RWPE1 (cell line): Measurements from ENCODE around the gene NKX1-1.

Experiments used
- CTCF ChIA-PET: fragments of 350-600 bp; sonication (Branson Sonifier 250); formaldehyde crosslinking; extraction: SDS; loops from one replicate; lab custom pipeline; 2021; lab: Yijun Ruan, JAX
- POLR2A ChIA-PET: fragments of 400-600 bp; formaldehyde crosslinking; extraction: SDS; loops from one replicate; lab custom pipeline; 2020; ENCODE audit warnings: antibody characterized with exemption; ENCODE audit not compliant: low non-redundant PET; lab: Yijun Ruan, JAX
- DNase-seq: peaks from one replicate; pipeline ENCODE4 v3.0.0; 2012; ENCODE audit warnings: low spot score
- H3K27ac ChIP-seq: fragments of 450-650 bp; 2 replicates; pipeline ENCODE4 v1.5.1; 2017
- CTCF ChIP-seq: fragments of 450-650 bp; conservative IDR thresholded peaks from 2 replicates; pipeline ENCODE4 v1.5.1; 2017; ENCODE audit warnings: low read depth, mild to moderate bottlenecking

Gene NKX1-1

GRCh38 chr4:1427010-1427409, 20.8 kb upstream of the NKX1-1 start:
- H3K27ac ChIP-seq = no peak overlapping the region
- CTCF ChIA-PET = no interaction called here
- DNase-seq = no peak
- POLR2A ChIA-PET = no interaction called here
- TF ChIP-seq CTCF = no peak

GRCh38 chr4:1421657-1422056, 15.4 kb upstream of the NKX1-1 start:
- no peak for TF ChIP-seq CTCF
- POLR2A ChIA-PET = no interaction called here
- H3K27ac ChIP-seq = no peak overlapping the region
- no peak for DNase-seq
- CTCF ChIA-PET = no interaction called here

- TF ChIP-seq CTCF = no peak
- CTCF ChIA-PET = no interaction called here
- POLR2A ChIA-PET = no interaction called here
- no peak for DNase-seq
- no peak overlapping the region for H3K27ac ChIP-seq
Measured at GRCh38 chr4:1419708-1420107, 13.5 kb upstream of the NKX1-1 start.

- no peak for TF ChIP-seq CTCF
- CTCF ChIA-PET = no interaction called here
Measured at GRCh38 chr4:1418494-1419285, 12.4 kb upstream of the NKX1-1 start.

GRCh38 chr4:1417522-1418390, 11.5 kb upstream of the NKX1-1 start:
- TF ChIP-seq CTCF = no peak
- ChIA-PET CTCF (no interaction called here), POLR2A (no interaction called here)
- no peak for DNase-seq
- H3K27ac ChIP-seq = no peak overlapping the region

More at GRCh38 chr4:1418494-1419285, 12.4 kb upstream of the NKX1-1 start:
- POLR2A ChIA-PET = no interaction called here
- no peak for DNase-seq
- H3K27ac ChIP-seq = no peak overlapping the region

GRCh38 chr4:1416948-1417260, 10.7 kb upstream of the NKX1-1 start:
- DNase-seq = no peak
- CTCF ChIA-PET = no interaction called here
- TF ChIP-seq CTCF = no peak
- POLR2A ChIA-PET = no interaction called here
- H3K27ac ChIP-seq = no peak overlapping the region
